Left colon (tissue), 2 donors: ENCODE results near the gene WDR19. TPM values are rescaled to one million over a fixed set of nuclear protein-coding genes. Genes with fewer than 3 reads are reported as not detected.
"Not testable (repeated sequence)": the region's sequence is repeated elsewhere in the genome, so short reads cannot be mapped to it uniquely, and the experiment has no call there.

Experiments
- ATAC-seq: fragments of 200-7000 bp; cut with Tn5 transposase; one replicate; pipeline ENCODE4 v1.9.1; 2020; ENCODE audit warnings: mild to moderate bottlenecking, moderate library complexity
- DNase-seq, 2 donors: peaks; one replicate each; pipeline ENCODE4 v3.0.0-alpha.2; 2020
- intact Hi-C, 2 donors: fragments of 100-400 bp; cut with DNase I in 1 of 2; cut with micrococcal nuclease in 1 of 2; formaldehyde crosslinking; loops; one replicate each; pipeline versions ENCODE4 v1.11.2 to v1.14.0; 2022; cut with DNase I, micrococcal nuclease
- total RNA-seq, 2 donors: library from RNA; stranded (reverse); fragmentation: NEBNext Ultra II Directional; extraction: Animal tissue kit (Norgen Biotek cat#: 25700); gene quantifications; one replicate each; pipeline ENCODE4 v1.2.1, GENCODE V29; 2021
- donor health status: DM: no; HTN: no; CAD: no.
- donor health status: DM: yes; HTN: yes; CAD: no.

The WDR19 gene
- total RNA-seq, 2 donors from 2014 or later, result 5.8 to 13.0 TPM

GRCh38 chr4:39285853-39286252, 103.5 kb downstream of the WDR19 start:
- ATAC-seq (no peak), DNase-seq (no peak)
- intact Hi-C loops, result no loop called here

GRCh38 chr4:39286263-39286662, 103.9 kb downstream of the WDR19 start:
- no peak for DNase-seq
- intact Hi-C loops, result no loop called here
- ATAC-seq, result no peak

DNA sequence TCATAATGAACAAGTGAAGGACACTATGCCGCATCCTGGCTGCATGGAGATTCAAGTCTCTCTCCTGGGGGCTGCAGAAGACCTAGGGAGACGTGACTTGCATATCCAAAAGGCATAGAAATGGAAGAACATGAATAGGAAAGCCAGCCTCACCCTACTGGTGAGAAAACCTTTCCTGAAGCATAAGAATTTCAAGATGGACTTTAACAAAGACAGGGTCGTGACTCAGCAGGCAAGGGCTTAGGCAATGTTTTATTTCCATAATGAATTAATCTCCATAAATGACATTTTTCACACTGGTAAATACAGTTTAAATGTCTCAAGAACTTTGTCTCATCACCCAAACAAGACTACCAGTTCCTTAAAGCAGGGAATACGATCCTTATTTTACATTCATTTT, 104.9 kb downstream of the WDR19 start:
- ATAC-seq (no peak), DNase-seq (no peak)
- intact Hi-C loops, result no loop called here

GRCh38 chr4:39291686-39292085, 109.4 kb downstream of the WDR19 start:
- DNase-seq (no peak), ATAC-seq (no peak)
- intact Hi-C loops, result no loop called here

GRCh38 chr4:39292433-39292832, 110.1 kb downstream of the WDR19 start:
- intact Hi-C loops, ATAC-seq, DNase-seq: not testable (repeated sequence)

DNA sequence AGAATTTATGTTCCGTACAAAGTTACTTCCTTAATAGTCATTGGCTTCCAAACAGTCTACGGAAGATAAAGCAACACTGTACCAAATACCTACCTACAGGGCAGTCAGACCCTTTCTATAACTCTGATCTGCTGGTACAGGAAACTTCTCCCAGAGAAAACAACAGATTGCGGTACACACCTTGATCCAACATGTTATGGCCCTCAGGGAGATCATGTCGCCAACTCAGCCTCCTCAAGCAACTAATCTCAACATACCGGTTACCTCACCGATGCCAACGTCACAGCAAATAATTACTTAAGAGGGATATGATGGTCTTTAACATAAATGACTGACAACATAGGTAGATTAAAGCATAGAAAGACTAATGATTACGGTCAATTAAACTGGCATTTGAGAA, 113.5 kb downstream of the WDR19 start:
- ATAC-seq, result no peak
- intact Hi-C loops, result no loop called here
- no peak for DNase-seq

DNA sequence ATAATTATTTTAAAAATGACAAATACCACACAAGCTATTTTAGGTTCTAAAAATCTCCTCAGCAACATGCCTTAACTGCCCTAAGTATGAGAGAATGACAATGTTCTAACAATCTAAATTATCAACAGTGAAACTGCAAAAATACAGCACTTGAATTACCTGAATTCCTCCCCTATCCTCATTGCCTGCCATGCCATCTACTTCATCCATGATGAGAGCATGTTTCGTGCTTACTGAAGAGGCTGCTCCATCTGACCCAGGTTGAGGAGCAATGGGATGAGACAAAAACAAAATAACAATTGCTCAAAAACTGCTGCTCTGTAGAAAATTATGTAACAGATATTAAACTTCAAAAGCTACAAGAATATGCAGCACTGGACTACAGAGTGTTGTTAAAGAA, 120.6 kb downstream of the WDR19 start:
- intact Hi-C loops, result no loop called here
- ATAC-seq (no peak), DNase-seq (no peak)

DNA sequence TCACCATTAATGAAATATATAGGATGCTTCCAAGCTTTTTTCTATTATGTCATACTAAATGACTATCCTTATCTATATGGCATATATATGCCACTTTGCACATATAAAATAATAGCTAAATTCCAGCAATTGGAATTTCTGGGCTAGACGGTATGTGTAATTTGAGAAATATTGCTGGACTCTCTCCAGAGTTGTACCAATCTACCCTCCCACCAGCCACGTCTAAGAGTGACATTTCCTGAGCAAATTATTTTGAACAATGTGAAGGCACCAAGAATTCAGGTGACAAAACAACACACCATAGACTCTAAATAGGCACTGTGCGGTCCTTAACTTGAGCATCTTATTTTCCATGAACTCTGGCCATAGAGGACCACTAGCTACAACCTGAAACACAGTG, 121.5 kb downstream of the WDR19 start:
- DNase-seq, result no peak
- intact Hi-C loops, result no loop called here
- ATAC-seq, result no peak

DNA sequence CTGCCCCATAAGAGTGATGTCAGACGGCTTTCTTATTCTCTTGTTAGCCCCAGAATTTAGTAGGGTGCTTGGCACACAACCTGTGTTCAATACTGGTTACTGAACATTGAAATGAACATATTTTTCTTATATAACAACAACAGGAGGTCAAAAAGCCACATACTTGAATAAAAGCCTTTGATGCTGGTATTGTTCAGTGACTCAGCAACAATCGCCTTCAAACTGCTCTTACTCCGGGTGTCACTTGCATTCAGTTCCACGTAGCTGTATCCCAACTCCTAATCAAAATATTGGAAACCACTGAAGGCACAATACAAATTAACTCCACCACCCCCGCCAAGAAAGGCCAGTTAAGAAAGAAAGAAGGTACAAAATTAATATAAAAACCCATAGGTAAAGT, 122.3 kb downstream of the WDR19 start:
- no peak for DNase-seq
- no peak for ATAC-seq
- intact Hi-C loops, result no loop called here

DNA sequence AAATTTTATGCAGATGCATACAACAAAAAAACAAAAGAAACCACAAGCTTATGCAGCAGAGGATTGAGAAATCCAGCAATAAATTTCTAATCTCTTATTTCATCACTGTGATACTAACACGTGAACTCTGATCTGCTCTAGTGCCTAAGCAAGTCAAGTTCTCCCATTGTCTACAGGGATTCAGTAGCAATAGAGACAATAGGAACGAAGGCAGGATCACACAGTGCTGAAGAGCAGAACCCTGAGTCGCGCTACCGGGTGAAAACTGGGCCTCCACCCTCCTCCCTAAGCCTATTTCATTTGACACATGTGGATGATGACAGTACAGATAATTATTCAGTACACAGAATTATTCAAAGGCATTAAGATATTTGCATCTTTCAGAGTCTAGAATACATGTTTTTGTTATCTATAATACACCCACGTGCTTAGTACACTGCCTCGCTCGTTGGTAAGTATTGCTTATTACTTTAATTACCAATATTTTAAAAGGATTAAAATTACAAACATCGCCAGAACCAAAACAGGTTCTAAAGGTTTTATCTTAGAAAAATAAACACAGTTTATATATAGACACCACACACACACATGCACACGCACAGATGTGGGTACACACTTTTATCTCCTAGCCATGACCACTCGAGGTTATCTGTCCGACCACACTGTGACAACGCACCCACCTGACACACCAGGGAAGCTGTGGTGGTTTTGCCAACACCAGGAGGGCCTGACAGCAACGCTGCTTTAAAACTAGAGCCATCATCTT, 123.8 kb downstream of the WDR19 start:
- ATAC-seq (no peak), DNase-seq (no peak)
- intact Hi-C loops, result no loop called here

DNA sequence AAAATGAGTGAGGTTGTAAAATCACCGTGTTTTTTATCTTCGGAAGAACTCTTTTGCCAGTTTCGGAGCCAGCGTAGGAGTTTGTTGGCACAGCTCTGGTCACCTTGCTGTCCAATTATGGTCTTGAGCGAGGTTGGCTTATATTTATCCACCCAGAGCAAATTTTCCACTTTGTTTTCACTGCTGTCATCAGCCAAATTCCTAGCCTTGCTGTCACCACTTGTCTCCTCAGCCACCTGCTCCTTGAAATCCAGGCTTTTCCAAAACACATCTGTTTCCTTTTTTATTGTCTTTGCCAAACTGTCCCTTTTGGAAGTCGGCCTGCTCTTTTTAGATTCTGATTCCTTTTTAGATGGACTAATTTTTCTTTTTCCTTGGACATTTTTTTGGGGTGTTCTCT, 126.3 kb downstream of the WDR19 start:
- intact Hi-C loops, result no loop called here
- ATAC-seq (no peak), DNase-seq (no peak)

DNA sequence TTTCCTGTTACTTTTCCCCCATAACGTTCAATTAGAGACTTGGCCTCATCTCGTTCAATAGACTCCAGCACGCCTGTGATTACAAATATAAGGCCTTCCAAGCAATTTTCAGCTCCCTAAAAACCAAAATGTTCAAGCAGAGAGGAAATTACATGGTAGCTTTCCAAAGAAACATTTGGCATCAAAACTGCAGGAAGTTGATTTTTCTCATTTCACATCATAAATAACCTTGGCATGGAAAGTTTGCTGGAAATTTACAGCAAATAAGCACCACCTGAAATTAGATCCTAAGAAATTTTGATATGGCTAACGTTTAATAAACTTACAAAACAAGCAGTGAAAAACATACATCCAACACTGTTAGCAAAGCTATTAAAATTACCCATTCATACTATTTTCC, 130.5 kb downstream of the WDR19 start:
- DNase-seq (no peak), ATAC-seq (no peak)
- intact Hi-C loops, result no loop called here

DNA sequence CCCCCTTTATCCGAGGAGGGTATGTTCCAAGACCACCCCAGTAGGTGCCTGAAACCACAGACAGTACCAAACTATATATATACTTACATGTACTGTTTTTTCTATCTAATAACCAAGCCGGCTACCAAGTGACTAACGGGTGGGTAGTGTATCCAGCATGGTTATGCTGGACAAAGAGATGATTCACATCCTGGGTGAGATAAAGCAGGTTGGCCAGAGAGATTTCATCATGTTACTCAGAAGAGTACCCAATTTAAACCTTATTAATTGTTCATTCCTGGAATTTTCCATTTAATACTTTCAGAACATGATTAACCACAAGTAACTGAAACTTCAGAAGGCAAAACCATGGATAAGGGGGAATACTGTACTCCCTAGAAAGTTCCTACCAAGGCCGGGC, 137.3 kb downstream of the WDR19 start:
- no peak for DNase-seq
- intact Hi-C loops, result no loop called here
- no peak for ATAC-seq

- no peak for ATAC-seq
- intact Hi-C loops, result no loop called here
- DNase-seq, result no peak
These were observed 138.2 kb downstream of the WDR19 start for GRCh38 chr4:39320381-39321115.

- intact Hi-C loops, result no loop called here
- ATAC-seq, result no peak
- DNase-seq, result no peak
These were observed 141.5 kb downstream of the WDR19 start for GRCh38 chr4:39323821-39324220.

GRCh38 chr4:39324446-39324845, 142.1 kb downstream of the WDR19 start:
- DNase-seq (no peak), ATAC-seq (peak; percentile 44)
- intact Hi-C loops, result no loop called here

DNA sequence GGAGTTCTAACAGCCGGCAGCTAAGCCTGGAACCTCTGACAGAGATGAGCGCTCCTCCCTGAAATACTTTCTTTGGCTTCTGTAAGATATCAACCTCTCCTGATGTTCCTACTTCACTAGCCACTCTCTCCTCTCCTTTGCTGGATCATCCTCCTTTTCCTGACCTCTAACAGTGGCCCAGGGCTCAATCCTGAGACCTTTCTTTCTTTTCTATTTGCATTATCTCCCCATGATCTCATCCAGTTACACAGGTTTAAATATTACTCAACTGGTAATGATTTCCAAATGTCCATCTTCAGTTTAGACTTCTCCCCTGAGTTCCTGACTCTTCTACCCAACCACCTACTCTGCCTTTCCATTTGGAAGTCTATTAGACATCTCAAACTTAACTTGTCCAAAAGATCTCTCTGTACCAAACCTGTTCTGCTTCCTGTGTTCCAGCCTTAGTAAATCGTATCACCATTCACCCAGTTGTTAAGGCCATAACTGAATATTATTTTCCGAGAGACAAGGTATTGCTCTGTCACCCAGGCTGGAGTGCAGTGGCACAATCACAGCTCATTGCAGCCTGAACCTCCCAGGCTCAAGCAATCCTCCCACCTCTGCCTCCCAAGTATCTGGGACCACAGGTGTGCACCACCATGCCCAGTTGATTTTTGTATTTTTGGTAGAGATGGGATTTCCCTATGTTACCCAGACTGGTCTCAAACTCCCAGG, 142.7 kb downstream of the WDR19 start:
- intact Hi-C loops, result no loop called here
- ATAC-seq (no peak), DNase-seq (no peak)

GRCh38 chr4:39326468-39326977, 144.2 kb downstream of the WDR19 start:
- DNase-seq, result no peak
- ATAC-seq, result no peak
- intact Hi-C loops, result no loop called here

DNA sequence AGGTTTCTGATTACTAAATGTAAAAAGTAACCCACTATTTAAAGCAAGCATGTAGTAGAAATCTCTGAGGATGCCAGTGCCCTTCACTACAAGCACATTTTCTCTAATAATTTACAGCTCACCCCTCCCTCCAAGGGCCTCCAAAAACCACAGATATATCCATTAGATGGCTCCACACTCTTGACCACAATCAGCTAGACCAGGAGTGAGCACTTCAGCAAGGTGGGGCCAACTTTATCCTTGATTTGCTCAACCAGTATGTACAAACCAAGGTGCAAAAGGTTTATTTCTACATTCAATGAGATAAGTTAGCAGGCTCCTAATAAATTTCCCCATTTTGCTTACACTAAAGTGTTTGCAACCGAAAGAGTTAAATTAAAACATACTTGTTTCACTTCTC, 148.0 kb downstream of the WDR19 start:
- no peak for ATAC-seq
- no peak for DNase-seq
- intact Hi-C loops, result no loop called here

DNA sequence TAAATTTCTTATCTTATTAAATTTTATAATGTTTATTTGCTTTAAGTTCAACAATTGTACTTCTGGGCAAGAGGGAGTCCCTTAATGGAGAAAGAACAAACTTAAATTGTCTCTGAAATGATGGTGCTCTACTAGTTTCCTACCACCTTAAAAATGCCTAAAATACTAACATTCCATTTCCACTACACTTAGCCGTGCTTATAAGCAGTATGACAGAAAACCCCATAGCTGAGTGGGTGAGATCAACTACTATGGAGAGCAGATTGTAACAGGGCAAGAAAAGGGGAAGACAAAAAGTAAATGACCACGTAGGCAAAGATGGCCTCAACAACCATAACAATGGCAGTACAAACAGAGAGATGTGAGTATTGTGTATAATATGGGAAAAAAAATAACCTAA, 148.9 kb downstream of the WDR19 start:
- DNase-seq (no peak), ATAC-seq (no peak)
- intact Hi-C loops, result no loop called here
